Measurements from ENCODE around the gene NBAS.

Gene NBAS

DNA sequence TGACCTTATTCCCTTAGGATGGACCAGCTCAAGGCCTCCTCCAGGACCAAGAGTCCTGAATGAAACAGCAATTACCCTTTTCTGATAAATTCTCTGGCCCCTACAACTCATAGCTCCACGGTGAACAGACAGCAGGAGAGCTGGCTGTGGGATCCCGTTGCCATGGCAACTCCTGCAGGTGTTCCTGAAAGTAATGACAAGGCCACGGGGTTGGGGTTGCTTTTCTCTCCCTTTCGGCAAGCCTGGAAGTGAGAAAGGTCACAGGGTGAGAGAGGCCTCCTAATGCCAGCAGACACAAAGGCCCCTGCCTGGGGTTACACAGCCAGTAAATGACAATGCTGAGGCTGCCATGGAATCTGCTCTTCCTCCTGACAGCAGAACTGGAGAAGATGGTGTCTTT, 403.0 kb downstream of the NBAS start:
- DNase-seq: no peak

DNA sequence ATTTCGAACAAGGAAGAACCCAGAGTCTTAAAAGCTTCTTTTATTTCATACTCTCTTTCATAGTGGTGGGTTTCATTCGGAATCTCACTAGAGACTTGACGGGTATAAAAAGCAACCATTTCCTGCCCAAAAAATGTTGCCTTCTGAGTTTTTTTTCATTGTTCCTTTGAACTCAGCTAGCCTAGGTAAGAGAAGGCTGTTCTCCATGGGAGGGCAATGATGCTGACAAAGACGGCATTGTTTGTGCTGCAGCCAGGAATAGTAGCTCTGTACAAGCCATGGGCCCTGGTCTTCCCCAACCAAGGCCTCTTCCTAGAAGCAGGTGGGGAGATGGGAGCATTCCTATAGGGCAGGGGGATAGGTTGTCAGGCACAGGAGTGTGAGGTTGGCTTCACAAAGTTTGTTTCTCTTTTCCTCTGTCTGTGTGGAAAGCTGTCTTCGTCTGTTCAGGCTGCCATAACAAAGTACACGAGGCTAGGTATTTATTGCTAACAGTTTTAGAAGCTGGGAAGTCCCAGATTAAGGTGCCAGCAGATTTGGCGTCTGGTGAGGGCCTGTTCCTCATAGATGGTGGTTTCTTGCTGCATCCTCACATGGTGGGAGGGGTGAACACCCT, 405.1 kb downstream of the NBAS start:
- DNase-seq: no peak

DNA sequence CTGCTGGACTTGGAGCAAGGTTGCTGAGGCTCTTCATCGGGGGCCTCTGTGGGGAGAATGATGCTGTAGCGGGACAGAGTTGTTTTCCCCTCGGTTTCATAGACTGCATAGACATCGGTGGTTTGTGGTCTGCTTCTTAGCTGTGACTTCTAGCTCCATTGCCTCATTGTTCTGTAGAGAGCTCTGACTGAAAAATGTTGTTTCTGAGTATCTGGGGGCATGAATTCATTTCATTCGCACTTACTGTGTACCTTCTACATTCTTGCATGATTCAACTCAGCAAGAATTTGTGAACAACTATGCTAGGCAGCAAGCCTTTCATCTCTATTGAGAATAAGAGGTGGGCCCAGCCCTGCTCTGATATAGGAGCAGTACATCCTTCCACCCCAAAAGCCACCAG, 406.8 kb downstream of the NBAS start:
- no peak for DNase-seq

DNA sequence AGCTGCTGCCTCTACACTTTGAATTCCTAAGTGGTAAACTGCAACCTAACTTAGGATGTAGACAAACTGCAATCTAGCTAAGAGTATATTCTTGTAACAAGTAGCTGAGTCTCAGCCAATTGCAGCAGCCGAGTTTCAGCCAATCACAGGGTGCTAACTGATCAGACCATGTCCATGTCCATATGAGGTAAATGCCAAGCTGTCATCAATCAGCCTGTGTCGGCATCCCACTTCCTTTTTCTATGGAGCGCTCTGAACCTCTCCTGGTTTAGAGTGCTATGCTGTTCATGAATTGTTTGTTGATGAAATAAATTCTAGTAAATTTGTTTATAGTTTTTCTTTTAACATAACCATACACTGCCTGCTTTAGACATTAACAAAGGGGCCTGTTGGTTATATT, 408.8 kb downstream of the NBAS start:
- no peak for DNase-seq

DNA sequence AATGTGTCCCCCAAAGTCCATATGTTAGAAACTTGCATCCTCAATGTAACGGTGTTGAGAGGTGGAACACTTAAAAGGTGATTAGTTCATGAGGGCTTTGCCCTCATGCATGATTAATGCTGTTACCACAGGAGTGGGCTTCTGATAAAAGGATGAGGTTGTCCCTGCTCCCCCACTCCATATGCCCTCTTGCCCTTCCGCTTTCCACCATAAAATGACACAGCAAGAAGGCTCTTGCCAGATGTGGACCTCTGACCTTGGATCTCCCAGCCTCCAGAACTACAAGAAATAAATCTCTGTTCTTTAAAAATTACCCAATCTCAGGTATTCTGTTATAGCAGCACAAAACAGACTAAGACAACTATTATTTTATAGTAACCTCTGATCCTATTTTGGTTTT, 412.1 kb downstream of the NBAS start:
- no peak for DNase-seq

DNA sequence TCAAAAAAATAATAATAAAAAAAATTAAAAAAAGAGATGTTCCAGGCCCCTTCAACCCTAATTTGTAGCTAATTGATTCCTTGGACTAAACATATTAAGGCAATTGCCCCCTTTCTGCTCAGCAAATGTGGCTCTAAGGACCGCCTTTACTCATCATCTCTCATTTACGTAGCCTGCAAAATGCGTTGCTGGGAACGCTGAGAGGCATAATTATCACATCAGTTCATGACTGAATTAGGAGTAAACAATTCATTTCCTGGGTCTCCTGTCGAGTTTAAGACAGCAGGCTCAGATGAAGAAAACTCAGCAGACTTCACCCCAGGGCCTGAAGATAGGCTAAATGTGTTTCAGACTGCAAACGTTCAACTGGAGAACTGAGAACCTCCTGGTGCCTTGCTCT, 413.5 kb downstream of the NBAS start:
- no peak for DNase-seq

DNA sequence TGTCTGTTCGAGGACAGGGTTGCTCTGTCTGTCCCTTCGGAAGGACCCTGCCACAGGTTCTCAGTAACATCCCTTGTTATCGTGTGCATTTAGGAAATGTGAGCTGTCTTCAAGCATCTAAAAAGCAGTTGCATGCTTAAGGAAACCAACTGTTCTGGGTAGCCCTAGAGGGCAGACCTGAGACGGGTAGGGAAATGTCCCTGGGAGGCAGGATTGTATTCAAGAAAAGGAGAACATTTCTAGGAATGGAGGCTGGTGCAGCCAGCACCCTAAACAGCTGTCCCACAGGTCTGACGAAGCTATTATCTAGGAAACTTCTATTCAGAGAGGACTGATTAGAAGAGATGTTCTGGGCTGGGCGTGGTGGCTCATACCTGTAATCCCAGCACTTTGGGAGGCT, 414.2 kb downstream of the NBAS start:
- DNase-seq: no peak

DNA sequence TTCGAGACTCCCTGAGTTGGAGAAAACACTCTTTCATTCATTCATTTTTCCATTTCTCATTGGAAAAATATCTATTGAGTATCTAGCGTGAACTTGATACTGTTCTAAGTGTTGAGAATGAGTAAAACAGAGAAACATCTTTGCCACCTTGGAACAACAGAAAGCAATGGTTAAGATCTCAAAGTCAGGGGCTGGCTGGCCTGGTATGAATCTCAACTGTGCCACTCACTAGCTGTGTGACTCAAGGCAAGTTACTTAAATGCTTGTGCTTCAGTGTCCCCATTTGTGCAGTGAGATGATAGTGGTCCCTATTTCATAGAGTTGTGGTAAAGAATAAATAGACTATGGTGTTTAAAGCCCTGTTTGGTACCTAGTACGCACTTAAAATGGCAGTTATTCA, 415.2 kb downstream of the NBAS start:
- DNase-seq: no peak

DNA sequence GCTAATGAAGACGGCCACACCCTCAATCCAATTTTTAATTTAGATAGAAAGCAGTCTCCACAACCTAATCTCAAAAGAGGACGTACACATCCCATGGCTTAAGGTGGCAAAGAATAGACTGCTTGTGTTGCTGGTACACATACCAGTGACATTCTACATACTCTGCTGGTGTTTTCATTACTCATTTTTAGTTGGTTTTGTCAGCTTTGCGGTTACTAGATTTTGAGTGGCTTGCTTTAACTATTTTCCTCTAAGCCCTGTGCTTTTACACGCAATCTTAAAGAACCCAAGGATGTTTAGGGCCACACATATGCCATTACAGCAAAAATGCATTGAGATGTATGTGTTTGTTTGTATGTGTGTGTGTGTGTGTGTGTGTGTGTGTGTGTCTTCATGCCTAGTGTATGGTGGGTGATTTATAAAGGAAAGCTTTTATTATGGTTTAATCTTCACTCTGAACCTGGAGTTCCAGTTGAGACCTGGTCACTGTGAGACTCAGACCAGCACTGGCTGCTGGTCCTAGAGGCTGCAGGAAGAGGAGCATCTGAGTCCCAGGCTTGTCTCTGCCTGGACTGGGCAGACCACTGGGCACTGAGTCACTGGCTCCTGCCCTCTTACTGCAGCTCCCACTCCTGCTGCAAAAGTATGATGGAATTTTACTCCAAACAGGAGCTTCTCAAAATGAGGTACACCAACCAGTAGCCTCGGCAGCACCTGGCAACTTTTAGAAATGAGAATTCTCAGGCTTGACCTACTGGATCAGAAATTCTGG, 415.9 kb downstream of the NBAS start:
- no peak for DNase-seq

DNA sequence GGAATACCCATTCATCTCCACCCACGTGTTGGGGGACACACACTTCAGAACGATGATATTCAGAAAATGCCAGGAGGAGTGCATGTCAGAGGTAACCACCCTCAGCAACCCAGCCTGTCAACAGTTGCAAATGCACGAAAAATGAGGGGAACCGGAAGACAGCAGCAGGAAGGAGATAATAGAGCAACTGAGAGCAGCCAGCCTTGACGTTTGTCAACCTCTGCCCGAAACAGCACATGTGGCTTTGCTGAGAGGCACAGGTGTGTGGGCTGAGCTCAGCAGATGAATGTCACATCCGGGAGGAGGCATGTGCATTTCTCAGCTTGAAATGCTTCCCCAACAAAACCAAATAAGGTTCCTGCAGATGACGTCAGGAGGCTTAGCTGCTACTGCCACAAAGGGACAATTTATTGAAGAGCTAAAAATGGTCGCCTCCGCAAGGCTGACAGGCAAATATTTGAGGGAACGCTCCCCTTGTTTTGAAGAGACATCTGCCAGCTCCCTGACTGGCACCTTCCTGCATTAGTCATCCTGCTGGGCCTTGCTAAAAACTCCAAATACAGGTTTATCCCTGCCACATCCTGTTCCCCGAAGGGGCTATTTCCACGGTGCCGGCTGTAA, 419.0 kb downstream of the NBAS start:
- peak; percentile 66 to 79 for DNase-seq

DNA sequence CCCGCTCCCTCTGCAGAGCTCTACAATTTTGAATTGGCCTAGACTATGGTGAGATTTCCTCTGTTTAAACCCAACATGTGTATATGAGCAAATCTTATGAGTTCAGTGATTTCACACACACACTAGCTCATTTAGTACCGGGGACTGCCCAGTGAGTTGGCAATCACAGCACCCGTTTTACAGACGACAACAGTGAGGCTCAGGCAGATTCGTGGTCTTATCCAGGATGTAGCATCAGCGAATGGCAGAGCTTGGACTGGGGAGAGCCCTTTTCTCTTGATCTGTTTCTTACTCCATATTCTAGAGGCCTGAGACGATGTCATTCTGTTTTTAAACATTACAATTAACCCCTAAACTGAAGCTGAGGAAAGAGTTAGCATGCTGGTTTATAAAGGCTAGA, 419.9 kb downstream of the NBAS start:
- DNase-seq: no peak

DNA sequence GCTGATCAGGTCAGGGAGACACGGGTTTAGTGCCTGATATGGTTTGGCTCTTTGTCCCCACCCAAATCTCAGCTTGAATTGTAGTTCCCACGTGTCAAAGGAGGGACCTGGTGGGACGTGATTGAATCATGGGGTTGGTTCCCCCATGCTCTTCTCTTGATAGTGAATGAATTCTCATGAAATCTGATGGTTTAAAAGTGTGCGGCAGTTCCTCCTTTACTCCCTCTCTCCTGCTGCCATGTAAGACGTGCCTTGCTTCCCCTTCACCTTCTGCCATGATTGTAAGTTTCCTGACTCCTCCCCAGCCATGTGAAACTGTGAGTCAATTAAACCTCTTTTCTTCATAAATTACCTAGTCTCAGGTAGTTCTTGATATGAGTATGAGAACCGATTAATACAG, 424.5 kb downstream of the NBAS start:
- DNase-seq: no peak

DNA sequence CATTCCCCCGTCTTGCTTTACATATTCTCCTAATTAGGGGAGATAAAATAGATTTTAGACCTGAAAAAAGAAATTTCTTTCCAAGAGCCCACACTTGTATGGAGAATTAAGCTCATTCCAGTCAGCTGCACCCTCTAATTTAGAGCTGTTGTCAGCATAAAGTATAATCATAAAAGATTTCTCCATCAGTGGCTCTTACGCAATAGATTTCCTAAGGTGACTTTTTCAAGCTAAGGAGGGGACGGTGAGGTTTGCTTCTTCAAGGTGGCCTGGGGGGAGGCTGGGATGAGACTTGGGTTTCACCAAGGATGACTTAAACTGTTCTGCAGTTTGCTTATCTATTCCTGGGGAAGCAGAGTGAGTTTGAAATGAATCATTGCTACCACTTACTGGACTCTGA, 426.2 kb downstream of the NBAS start:
- no peak for DNase-seq

DNA sequence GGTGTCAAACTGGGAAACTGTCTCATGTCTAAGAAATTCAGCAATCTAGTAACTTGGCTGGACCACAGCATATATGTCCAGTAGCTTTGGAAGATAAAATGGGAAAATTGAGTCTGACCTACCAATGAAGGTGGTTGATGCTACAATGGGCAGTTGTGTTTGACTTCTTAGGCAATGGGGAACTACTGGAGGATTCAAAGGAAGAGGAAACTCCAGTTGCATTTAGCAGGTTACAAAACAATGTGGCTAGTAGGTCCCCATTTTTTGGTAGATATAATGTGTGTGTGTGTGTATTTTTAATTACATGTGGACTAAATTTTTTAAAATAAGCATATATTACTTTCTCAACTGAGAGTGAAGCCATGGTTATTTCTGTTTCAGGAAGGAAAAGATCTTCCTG, 427.7 kb downstream of the NBAS start:
- DNase-seq: no peak

DNA sequence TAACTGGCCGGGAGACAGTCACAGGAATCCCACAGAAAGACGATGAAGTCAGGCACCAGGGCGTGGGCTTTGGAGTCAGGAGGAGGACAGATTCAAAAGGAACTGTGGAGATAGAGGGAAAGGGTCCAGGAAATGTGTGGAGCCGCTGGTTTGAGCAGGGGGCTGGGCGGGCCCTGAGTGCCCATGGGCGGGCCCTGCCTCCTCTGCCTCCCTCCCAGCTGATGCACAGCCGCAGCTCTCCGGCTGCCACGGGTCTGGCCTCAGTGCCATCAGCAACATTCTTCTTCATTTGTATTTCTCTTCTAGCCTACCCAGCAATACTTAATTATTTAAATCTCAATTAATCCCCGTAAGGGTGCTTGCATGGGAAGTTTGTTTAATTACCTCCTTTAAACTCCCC, 432.3 kb downstream of the NBAS start:
- no peak for DNase-seq

DNA sequence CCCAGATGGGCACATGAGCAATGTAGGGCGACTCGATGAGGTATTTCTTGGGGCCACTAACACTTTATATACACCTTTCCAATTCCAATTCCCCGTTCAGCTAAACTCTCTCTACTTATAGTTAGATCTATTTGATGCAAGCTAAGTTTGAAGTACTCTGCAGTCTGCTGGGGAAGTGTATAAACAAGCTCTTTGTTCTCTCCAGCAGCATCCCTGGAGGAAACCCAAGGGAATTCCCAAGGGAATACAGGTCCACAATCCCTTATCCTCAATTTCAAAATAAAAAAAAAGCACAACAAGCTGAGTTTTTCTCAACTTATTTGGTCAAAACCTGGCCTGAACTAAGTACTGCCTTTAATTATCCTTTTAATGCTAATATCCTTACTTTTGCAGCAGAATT, 433.3 kb downstream of the NBAS start:
- no peak for DNase-seq

DNA sequence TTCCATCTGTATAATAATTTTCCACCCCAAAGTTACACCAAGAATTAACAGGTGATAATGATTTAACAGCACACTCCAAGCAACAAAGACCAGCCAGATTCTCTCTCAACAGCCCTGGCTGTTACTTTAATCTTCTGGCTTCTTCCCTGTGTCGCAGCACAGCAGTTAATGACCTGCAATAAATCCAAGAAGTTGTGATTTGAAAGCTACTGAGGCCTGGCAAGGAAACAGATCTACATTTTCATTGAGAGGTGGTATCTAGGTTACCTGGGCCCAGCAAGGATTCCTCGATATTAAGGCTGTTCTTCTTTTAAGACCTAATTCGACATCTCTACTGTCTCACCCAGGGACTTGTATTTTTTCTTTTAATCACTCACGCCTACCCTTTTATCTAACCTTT, 433.8 kb downstream of the NBAS start:
- no peak for DNase-seq

DNA sequence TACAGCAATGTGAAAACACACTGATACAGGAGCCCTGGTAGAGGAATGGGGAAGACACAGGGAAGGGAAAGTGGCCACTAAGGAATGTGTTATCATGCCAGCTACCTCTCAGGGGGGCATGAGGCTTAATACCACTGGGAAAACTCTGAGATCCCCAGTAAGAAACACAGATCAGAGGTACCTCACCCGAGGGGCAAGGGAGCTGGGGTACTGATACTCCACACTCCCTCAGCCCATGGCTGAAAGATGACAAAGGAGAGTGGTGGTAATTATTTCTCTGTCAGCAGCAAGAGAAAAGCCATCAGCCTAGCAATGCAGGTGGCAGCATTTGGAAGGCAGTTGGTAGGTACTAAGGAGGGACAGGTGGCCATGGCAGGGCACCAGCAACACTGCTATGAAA, 434.8 kb downstream of the NBAS start:
- DNase-seq: no peak

DNA sequence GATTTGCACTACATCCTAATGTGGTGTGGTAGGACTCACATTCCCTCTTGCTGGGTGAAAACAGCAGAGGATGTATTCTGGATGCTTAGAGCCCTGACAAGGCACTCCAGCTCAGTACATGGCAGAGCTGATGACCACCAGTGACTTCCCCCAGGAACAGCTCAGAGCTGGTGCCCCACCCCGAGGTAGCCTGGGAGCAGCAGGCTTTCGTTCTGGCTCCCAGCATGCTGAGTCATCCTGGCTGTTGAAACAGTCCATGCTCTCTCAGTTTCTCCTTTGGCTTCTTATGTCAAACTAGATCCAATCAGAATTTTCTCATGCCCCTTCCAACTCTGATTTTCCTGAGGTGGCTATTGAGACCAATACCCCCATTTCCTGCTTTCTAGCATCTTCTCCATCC, 438.2 kb downstream of the NBAS start:
- no peak for DNase-seq

DNA sequence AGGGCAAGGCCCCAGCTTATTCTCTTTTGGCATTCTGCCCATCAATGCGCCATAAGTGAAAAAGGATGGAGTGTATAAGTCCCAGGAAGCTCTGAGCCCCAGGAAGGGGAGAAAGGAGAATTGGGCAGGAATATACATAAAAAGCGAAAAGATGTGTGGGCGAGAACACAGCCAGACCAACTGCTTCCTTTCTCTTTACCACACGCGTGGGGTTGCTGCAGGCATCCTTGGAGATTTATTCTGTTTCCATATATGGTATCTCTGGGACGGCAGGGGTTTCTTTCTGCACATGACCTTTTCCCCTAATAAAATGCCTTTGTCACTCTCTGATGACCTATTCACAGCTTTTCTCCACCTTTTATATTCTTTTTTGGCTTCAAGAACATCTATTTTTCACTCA, 440.5 kb downstream of the NBAS start:
- no peak for DNase-seq

DNA sequence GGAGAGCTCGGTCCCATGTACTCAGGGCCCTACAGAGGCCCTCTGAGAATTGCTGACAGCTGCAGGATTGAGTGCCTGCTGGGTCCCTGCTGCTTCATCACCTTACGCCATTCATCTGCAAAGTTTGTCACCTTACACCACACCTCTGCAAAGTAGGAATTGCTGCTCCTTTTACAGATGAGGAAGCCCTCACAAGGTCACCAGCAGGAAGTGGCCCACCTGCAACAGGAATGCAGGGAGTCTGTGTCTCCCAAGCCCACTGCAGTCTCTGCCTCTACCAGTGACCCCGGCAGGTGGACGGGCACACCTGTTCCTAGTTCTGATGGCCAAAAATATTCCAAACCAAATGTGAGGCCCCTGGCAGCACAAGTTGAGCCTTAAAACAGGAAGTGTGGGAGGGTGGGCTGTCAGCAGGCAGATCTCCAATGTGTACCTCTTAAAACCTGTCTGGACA, 441.4 kb downstream of the NBAS start:
- DNase-seq: no peak

DNA sequence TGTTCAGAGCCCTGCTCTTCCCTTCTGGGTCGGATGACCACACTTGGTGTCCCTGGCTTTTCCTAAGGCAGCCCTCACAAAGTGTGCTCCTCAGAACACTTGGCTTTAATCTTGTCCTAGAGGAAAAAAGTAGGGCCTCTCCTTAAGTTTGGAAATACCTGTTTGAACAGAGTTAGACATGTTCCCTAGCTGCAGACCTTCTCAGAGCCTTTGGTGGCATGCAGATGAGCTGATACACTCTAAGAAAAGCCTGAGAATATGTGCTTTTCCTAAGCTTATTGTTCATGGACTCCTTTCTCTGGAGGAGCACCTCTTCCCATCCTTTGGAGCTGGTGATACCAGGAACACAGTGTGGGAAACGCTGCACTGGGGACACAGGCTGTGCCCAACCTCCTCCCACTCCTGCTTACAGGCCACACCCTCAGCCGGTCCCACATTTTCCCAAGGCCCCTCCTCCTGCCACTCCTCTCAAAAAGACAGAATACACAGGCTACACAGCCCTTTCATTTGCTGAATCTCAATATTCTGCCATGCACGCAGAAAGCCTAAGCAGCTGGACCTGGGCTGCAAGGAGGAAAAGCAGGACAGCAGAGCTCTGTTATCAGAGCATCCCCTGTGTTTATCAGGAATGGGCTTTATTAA, 443.6 kb downstream of the NBAS start:
- DNase-seq: no peak
